ENCODE results near the gene LRBA. TPM values are rescaled to one million over a fixed set of nuclear protein-coding genes. Genes with fewer than 3 reads are reported as not detected.
A peak's percentile ranks its signal among the peaks of the same experiment; 100 is the strongest.
"Not testable (repeated sequence)": the region's sequence is repeated elsewhere in the genome, so short reads cannot be mapped to it uniquely, and the experiment has no call there.

Gene LRBA
- total RNA-seq, 3 donors from 2014 or later, result 26.9 to 138 (median 93.7) TPM

GRCh38 chr4:150525321-150525868 lies 489.7 kb downstream of the LRBA start:
- no peaks in the 10 kb centered on the region for H3K27me3 ChIP-seq
- intact Hi-C loops (cut with DNase I; ENCODE audit: low total_unique reads), result no loop called here
- no peak overlapping the region for H3K27ac ChIP-seq
- no peak overlapping the region for H3K4me3 ChIP-seq
- H3K36me3 ChIP-seq, result no peaks in the 10 kb centered on the region
- DNase-seq (ENCODE audit: low spot score in 2 of 2), result no peak
- no peak for TF ChIP-seq POLR2AphosphoS5 (IDR thresholded peaks at IDR 0.05)
- no peak for TF ChIP-seq CTCF (IDR thresholded peaks at IDR 0.05)
- TF ChIP-seq POLR2A (IDR thresholded peaks at IDR 0.05), result no peak
- H3K4me1 ChIP-seq, result no peaks in the 10 kb centered on the region
- H3K9me3 ChIP-seq, result peaks cover 0 to 3% of the 10 kb centered on the region in 2 donors

DNA sequence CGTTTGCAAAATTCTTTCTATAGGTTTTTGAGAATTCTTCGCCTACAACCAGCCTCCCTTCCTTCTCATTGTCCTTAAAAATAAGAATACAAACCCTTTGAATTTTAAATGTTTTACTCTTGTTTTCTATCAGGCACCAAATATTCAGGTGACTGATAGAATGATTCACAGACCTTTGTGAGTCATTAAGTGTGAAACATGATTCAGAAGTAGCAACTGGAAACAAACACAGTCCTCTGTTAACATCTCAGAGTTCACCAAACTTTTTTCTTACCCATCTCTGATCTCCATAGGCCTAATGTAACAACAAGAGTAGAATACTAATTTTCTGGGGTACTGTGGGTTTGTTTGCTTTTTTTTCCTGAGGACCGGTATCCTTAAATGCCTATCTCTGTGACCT lies 496.5 kb downstream of the LRBA start:
- no peak for TF ChIP-seq POLR2AphosphoS5 (IDR thresholded peaks at IDR 0.05)
- no peak for TF ChIP-seq CTCF (IDR thresholded peaks at IDR 0.05)
- TF ChIP-seq POLR2A (IDR thresholded peaks at IDR 0.05), result no peak
- H3K27me3 ChIP-seq, result no peaks in the 10 kb centered on the region
- H3K27ac ChIP-seq, result no peak overlapping the region
- intact Hi-C loops (cut with DNase I; ENCODE audit: low total_unique reads), result no loop called here
- H3K4me3 ChIP-seq, result no peak overlapping the region
- no peaks in the 10 kb centered on the region for H3K4me1 ChIP-seq
- DNase-seq (ENCODE audit: low spot score in 2 of 2), result no peak
- no peaks in the 10 kb centered on the region for H3K9me3 ChIP-seq
- H3K36me3 ChIP-seq, result no peaks in the 10 kb centered on the region

DNA sequence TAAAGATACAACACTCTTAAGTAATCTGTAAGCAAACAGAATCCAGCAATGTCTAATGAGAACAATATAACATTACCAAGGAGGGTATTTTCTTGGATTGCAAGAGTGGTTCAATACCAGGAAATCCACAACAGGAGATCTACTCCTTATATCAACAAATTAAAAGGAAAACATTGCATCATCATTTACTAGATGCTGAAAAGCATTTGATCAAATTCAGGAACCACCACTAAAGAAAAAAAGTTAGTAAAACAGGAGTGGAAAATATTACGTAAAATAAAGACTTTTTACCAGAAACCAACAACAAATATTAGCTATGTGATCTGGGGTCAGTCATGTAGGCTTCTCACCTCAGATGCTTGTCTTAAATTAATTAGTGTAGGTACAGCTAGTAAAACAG lies 499.9 kb downstream of the LRBA start:
- DNase-seq (ENCODE audit: low spot score in 2 of 2), result no peak
- no peak overlapping the region for H3K27ac ChIP-seq
- H3K4me1 ChIP-seq, result no peaks in the 10 kb centered on the region
- no peak for TF ChIP-seq POLR2AphosphoS5 (IDR thresholded peaks at IDR 0.05)
- no peak for TF ChIP-seq POLR2A (IDR thresholded peaks at IDR 0.05)
- TF ChIP-seq CTCF (IDR thresholded peaks at IDR 0.05), result no peak
- H3K36me3 ChIP-seq, result no peaks in the 10 kb centered on the region
- no peaks in the 10 kb centered on the region for H3K27me3 ChIP-seq
- intact Hi-C loops (cut with DNase I; ENCODE audit: low total_unique reads), result no loop called here
- no peak overlapping the region for H3K4me3 ChIP-seq
- H3K9me3 ChIP-seq, result no peaks in the 10 kb centered on the region

DNA sequence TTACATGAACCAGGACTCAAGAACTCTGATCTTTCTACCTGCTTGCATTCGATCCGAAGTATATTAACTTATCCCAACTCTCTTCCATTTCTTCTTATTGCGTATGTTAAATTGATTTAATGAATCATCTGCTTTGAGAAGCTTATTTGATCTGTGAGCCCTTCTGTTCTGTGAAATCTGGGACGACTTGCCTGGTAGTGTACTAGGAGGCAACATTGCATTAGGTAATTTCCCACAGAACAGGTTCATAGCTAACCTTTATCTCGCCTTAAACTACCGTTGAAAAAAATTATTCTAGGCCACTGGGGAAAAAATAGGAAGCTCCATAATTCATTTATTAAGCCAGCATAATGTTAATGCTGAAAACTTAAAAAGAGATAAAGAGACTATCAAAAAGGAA lies 500.4 kb downstream of the LRBA start:
- no peaks in the 10 kb centered on the region for H3K27me3 ChIP-seq
- no peaks in the 10 kb centered on the region for H3K36me3 ChIP-seq
- no peak for DNase-seq (ENCODE audit: low spot score in 2 of 2)
- H3K9me3 ChIP-seq, result no peaks in the 10 kb centered on the region
- H3K27ac ChIP-seq, result peak overlapping the region in 1 of 2 donors; percentile 41
- no peaks in the 10 kb centered on the region for H3K4me1 ChIP-seq
- intact Hi-C loops (cut with DNase I; ENCODE audit: low total_unique reads), result no loop called here
- H3K4me3 ChIP-seq, result no peak overlapping the region
- TF ChIP-seq POLR2AphosphoS5 (IDR thresholded peaks at IDR 0.05), result no peak
- TF ChIP-seq POLR2A (IDR thresholded peaks at IDR 0.05), result no peak
- TF ChIP-seq CTCF (IDR thresholded peaks at IDR 0.05), result no peak

- H3K27me3 ChIP-seq, result no peaks in the 10 kb centered on the region
- H3K4me3 ChIP-seq, result no peak overlapping the region
- H3K27ac ChIP-seq, result no peak overlapping the region
- no peaks in the 10 kb centered on the region for H3K4me1 ChIP-seq
- intact Hi-C loops (cut with DNase I; ENCODE audit: low total_unique reads), result no loop called here
- no peak for DNase-seq (ENCODE audit: low spot score in 2 of 2)
- no peaks in the 10 kb centered on the region for H3K9me3 ChIP-seq
- no peaks in the 10 kb centered on the region for H3K36me3 ChIP-seq
- TF ChIP-seq POLR2AphosphoS5 (IDR thresholded peaks at IDR 0.05) (no peak), POLR2A (IDR thresholded peaks at IDR 0.05) (no peak), CTCF (IDR thresholded peaks at IDR 0.05) (no peak)
Measured at GRCh38 chr4:150510176-150510865, 504.8 kb downstream of the LRBA start.

- intact Hi-C loops (cut with DNase I; ENCODE audit: low total_unique reads); H3K4me3 ChIP-seq; DNase-seq (ENCODE audit: low spot score in 2 of 2); H3K4me1 ChIP-seq; H3K27me3 ChIP-seq; H3K9me3 ChIP-seq; H3K36me3 ChIP-seq; H3K27ac ChIP-seq: not testable (repeated sequence)
Measured at GRCh38 chr4:150507656-150508055, 507.4 kb downstream of the LRBA start.

Measured in breast epithelium (tissue), 4 donors.